ENCODE data around the gene IL17C. TPM values are rescaled to one million over a fixed set of nuclear protein-coding genes. Genes with fewer than 3 reads are reported as not detected.

The IL17C gene
- total and polyA plus RNA-seq, 9 of the 15 experiments (the other 6 are each of a cell fraction or from before 2014, with no cell fraction given), result not detected

DNA sequence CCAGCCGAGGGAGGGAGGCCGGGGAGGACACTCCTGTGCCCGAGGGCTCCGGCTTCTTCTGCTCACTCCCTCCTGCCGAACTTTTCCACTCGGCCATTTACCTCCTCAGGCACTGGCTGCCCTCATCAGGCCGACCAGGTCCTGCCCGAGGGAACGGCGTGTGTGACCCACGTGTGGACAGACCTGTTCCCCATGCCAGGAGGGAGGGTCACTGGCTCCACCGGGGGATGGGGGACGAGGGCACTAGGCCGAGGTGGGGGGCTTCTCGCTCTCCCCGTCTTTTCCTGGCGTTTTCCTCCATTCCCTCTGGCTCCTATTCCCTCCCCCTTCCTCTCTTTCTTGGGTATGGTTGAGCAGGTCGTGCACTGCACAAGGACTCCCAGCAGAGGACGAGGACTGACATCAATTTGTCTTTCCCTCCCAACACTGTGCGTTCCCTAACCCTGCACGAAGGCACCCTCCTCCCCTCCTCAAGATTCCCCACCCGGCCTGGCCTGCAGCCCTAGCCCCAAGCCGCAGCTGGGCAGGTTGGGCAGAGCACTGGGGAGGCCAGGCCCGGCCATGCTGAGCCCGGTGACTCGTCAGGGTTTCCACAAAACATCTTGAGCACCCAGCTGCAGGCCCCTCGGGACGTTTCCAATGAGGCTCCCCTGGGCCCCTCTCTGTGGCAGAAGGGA, 3.2 kb upstream of the IL17C start (continued):
- TF ChIP-seq ZNF280A (IDR thresholded peaks at IDR 0.05; ENCODE audit: low read depth, partially characterized antibody) (no peak), IRF2 (CRISPR knock-in tag; IDR thresholded peaks at IDR 0.05) (no peak), MBD2 (IDR thresholded peaks at IDR 0.05; ENCODE audit: borderline replicate concordance, low read depth) (no peak), RB1 (IDR thresholded peaks at IDR 0.05; ENCODE audit: low read depth) (no peak), MAZ (CRISPR knock-in tag; conservative IDR thresholded peaks at IDR 0.05 in 1 of 2, IDR thresholded peaks at IDR 0.05 in 1 of 2) (no peak), RFX5 (IDR thresholded peaks at IDR 0.05; ENCODE audit: low read depth, low read length) (no peak), SIRT6 (IDR thresholded peaks at IDR 0.05; ENCODE audit: low read depth, low read length) (no peak), ZSCAN32 (CRISPR knock-in tag; IDR thresholded peaks at IDR 0.05) (no peak), ZBTB11 (CRISPR knock-in tag; IDR thresholded peaks at IDR 0.05) (no peak)
- TF ChIP-seq, protein P1, sequence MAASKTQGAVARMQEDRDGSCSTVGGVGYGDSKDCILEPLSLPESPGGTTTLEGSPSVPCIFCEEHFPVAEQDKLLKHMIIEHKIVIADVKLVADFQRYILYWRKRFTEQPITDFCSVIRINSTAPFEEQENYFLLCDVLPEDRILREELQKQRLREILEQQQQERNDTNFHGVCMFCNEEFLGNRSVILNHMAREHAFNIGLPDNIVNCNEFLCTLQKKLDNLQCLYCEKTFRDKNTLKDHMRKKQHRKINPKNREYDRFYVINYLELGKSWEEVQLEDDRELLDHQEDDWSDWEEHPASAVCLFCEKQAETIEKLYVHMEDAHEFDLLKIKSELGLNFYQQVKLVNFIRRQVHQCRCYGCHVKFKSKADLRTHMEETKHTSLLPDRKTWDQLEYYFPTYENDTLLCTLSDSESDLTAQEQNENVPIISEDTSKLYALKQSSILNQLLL (CRISPR knock-in tag; IDR thresholded peaks at IDR 0.05; ENCODE audit: borderline replicate concordance), result no peak

Measured in K562 (cell line).